IPS-11a (cell line): ENCODE data around the gene PPFIA1.

Experiments used
- H3K4me3 ChIP-seq: one replicate; pipeline ENCODE4 v1.5.1; 2013; ENCODE audit warnings: low read depth, low read length, control low read depth

PPFIA1 gene

GRCh38 chr11:70352601-70353000 lies 82.1 kb downstream of the PPFIA1 start:
- no peak overlapping the region for H3K4me3 ChIP-seq

- no peak overlapping the region for H3K4me3 ChIP-seq
Measured at GRCh38 chr11:70353329-70353728, 82.8 kb downstream of the PPFIA1 start.

- H3K4me3 ChIP-seq = no peak overlapping the region
Measured at GRCh38 chr11:70353900-70354568, 83.5 kb downstream of the PPFIA1 start.

GRCh38 chr11:70354629-70355028 lies 84.1 kb downstream of the PPFIA1 start:
- no peak overlapping the region for H3K4me3 ChIP-seq

GRCh38 chr11:70358753-70359152 lies 88.3 kb downstream of the PPFIA1 start:
- H3K4me3 ChIP-seq = no peak overlapping the region

- no peak overlapping the region for H3K4me3 ChIP-seq
Measured at GRCh38 chr11:70359451-70360205, 89.1 kb downstream of the PPFIA1 start.

GRCh38 chr11:70360211-70360610 lies 89.7 kb downstream of the PPFIA1 start:
- no peak overlapping the region for H3K4me3 ChIP-seq

- H3K4me3 ChIP-seq = no peak overlapping the region
Measured at GRCh38 chr11:70364178-70364577, 93.7 kb downstream of the PPFIA1 start.

GRCh38 chr11:70364745-70365543 lies 94.5 kb downstream of the PPFIA1 start:
- no peak overlapping the region for H3K4me3 ChIP-seq

- no peak overlapping the region for H3K4me3 ChIP-seq
Measured at GRCh38 chr11:70365544-70365927, 95.0 kb downstream of the PPFIA1 start.

- H3K4me3 ChIP-seq = no peak overlapping the region
Measured at GRCh38 chr11:70367071-70367470, 96.6 kb downstream of the PPFIA1 start.

GRCh38 chr11:70368961-70369360 lies 98.5 kb downstream of the PPFIA1 start:
- H3K4me3 ChIP-seq = no peak overlapping the region

GRCh38 chr11:70371241-70371640 lies 100.8 kb downstream of the PPFIA1 start:
- no peak overlapping the region for H3K4me3 ChIP-seq

GRCh38 chr11:70372076-70372475 lies 101.6 kb downstream of the PPFIA1 start:
- no peak overlapping the region for H3K4me3 ChIP-seq

- H3K4me3 ChIP-seq = no peak overlapping the region
Measured at GRCh38 chr11:70376621-70377020, 106.1 kb downstream of the PPFIA1 start.

GRCh38 chr11:70377645-70378044 lies 107.2 kb downstream of the PPFIA1 start:
- H3K4me3 ChIP-seq = no peak overlapping the region

- no peak overlapping the region for H3K4me3 ChIP-seq
Measured at GRCh38 chr11:70378506-70379134, 108.1 kb downstream of the PPFIA1 start.

GRCh38 chr11:70381350-70381749 lies 110.9 kb downstream of the PPFIA1 start:
- H3K4me3 ChIP-seq = no peak overlapping the region

- H3K4me3 ChIP-seq = no peak overlapping the region
Measured at GRCh38 chr11:70381872-70382861, 111.7 kb downstream of the PPFIA1 start.
